GM21619 (cell line): ENCODE data around the gene AQP10.
"Not testable (repeated sequence)": the region's sequence is repeated elsewhere in the genome, so short reads cannot be mapped to it uniquely, and the experiment has no call there.

Experiments used
- ATAC-seq: cut with Tn5 transposase; IDR thresholded peaks from one replicate; pipeline ENCODE4 v1.9.1; 2021; ENCODE audit not compliant: unreplicated experiment

Gene AQP10, protein sequence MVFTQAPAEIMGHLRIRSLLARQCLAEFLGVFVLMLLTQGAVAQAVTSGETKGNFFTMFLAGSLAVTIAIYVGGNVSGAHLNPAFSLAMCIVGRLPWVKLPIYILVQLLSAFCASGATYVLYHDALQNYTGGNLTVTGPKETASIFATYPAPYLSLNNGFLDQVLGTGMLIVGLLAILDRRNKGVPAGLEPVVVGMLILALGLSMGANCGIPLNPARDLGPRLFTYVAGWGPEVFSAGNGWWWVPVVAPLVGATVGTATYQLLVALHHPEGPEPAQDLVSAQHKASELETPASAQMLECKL

DNA sequence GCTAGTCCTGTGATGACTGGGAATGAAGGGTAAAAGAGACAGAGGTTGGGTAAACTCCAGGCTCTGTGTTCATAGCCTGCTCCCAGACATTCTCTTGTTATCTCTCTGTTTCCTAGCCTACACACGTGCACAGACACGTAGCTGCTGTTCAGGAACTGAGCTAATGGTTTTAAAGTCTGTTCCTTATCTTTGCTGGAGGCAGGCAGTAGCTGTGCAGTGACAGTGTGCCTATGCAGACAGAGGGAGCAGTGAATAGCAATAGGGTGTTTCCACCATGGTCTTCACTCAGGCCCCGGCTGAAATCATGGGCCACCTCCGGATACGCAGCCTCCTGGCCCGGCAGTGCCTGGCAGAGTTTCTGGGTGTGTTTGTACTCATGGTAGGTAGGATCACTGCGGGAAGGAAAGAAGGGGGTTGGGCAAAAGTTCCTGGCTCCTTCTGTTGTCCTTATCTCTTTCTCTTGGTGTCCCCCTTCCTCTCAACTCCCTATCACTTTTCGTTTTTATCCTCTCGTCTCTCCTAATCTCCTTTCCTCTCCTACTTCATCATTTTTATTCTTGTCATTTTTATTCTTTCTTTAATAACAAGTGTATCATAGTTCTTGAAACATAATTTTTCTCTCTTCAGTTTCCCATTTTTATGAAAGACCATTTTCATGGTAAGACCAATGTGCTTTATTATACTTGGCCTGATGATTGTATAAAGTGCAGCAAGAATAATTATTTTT is at the start of gene AQP10:
Gene AQP10, plus strand, starts transcription at position 212 of the 727 bp plus-strand sequence. Its CDS starts 63 bp downstream, at position 275.
- ATAC-seq: no peak

DNA sequence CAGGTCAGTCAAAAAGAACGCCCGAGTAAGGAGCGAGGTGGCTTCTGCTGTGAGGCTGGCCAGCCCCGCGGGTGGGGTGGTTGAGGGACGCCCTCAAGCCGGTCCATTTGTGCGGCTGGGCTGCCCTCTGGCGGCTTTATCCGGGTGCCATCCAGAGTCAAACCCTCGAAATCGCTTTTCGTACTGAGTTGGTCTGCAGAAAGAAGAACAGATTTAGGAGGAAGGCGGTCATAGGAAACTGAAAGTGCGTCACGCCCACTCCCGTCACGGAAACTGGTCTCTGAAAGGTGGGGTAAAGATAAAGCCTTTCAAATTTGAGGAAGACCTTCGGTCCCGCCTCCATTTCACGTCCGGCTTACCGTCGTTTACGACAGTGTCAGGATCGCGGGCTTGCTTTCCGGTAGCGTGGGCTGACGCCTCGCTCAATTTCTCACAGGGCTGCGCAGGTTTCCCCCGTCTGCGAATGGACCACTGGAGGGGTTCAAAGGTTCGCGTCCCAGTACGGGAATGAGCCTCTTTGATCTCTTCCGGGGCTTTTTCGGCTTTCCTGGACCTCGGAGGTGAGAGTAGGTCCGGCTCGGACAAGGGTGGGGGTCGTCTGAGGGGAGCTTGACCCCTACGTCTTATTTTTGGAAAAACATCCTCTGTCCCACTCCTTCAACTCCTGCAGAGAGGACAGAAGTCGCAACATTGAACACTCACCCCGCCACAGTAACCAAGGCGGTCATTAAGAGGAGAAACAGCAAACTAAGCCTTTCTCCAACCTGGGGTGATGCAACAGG is 48.5 kb upstream of the AQP10 start, which contains the start of gene HAX1:
Gene HAX1, plus strand, starts transcription at position 413 of the 782 bp plus-strand sequence. Its CDS starts 95 bp downstream, at position 508.
- peak; percentile 87 for ATAC-seq

DNA sequence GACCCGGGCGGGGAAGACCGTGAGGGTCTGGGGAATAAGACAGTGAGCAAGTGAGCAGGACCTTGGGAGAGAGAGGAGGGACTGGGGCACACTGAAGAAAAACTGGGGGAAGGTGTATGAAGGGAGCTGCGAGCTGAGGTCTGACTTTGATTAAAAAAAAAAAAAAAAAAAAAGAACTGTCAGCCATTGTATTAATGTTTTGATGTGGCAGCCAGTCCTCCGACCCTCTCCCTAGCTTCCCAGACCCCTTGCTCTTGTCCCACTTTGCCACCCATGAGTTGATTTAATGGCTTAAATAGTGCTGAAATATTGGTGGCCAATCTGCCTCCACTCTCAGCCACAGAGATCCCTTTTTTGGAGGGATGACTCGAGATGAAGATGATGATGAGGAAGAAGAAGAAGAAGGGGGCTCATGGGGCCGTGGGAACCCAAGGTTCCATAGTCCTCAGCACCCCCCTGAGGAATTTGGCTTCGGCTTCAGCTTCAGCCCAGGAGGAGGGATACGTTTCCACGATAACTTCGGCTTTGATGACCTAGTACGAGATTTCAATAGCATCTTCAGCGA is 47.8 kb upstream of the AQP10 start:
- no peak for ATAC-seq

DNA sequence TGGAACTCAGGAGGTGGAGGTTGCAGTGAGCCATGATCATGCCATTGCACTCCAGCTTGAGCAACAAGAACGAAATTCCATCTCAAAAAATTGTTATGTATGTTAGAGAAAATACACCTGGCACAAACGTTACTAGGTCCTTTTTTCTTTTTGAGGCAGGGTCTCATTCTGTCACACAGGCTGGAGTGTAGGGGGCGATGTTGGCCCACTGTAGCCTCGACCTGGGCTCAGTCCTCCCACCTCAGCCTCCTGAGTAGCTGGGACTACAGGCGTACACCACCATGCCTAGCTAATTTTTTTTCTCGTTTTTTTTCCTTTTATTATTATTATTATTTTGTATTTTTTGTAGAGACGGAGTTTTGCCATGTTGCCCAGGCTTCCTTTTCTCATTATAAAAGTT is 44.1 kb upstream of the AQP10 start:
- no peak for ATAC-seq

DNA sequence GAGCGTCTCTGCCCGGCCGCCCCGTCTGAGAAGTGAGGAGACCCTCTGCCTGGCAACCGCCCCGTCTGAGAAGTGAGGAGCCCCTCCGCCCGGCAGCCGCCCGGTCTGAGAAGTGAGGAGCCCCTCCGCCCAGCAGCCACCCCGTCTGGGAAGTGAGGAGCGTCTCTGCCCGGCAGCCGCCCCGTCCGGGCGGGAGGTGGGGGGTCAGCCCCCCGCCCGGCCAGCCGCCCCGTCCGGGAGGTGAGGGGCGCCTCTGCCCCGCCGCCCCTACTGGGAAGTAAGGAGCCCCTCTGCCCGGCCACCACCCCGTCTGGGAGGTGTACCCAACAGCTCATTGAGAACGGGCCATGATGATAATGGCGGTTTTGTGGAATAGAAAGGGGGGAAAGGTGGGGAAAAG is 33.3 kb upstream of the AQP10 start:
- not testable (repeated sequence) for ATAC-seq

DNA sequence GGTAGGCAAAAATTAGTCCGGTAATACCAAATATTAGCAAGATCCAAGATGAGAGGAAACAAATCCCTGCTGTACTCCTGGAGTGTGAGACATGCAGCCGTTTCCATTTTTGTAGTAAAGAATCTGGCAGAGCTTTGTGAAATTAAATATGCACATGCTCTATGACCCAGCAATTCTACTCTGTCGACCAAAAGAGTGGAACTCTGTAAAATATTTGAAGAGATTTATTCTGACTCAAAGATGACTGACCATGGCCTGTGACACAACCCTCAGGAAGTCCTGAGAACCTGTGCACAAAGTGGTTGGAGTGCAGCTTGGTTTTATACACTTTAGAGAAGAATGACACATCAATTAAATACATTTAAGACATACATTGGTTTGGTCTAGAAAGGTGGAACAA is 32.2 kb upstream of the AQP10 start:
- no peak for ATAC-seq

GRCh38 chr1:154290921-154291320 is 30.0 kb upstream of the AQP10 start:
- no peak for ATAC-seq

GRCh38 chr1:154295408-154296235 is 25.3 kb upstream of the AQP10 start:
- ATAC-seq: no peak

- ATAC-seq: no peak
Measured at GRCh38 chr1:154301582-154301981, 19.3 kb upstream of the AQP10 start.

GRCh38 chr1:154304664-154305337 is 16.1 kb upstream of the AQP10 start:
- ATAC-seq: no peak

DNA sequence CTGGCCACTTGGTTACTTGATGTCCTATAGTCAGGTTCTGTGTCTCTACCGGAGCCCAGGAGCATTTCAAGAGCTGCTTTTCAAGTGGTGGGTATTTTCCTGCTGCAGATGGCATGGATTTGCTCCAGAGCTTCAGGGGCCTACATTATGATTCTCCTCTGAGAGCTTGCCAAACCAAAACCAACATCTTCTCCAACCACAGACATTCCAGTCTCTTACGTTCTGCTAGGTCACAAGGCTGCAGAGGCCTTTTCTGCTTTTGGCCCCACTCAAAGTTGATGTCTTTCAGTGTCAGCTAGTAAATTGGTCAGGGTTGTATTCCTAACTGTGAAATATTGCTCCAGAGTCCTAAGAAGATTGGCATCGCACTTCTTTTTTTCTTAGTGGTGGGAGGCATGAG is 14.7 kb upstream of the AQP10 start:
- ATAC-seq: no peak

- ATAC-seq: not testable (repeated sequence)
Measured at GRCh38 chr1:154307670-154308270, 13.1 kb upstream of the AQP10 start.

GRCh38 chr1:154309136-154309535 is 11.8 kb upstream of the AQP10 start:
- ATAC-seq: not testable (repeated sequence)

DNA sequence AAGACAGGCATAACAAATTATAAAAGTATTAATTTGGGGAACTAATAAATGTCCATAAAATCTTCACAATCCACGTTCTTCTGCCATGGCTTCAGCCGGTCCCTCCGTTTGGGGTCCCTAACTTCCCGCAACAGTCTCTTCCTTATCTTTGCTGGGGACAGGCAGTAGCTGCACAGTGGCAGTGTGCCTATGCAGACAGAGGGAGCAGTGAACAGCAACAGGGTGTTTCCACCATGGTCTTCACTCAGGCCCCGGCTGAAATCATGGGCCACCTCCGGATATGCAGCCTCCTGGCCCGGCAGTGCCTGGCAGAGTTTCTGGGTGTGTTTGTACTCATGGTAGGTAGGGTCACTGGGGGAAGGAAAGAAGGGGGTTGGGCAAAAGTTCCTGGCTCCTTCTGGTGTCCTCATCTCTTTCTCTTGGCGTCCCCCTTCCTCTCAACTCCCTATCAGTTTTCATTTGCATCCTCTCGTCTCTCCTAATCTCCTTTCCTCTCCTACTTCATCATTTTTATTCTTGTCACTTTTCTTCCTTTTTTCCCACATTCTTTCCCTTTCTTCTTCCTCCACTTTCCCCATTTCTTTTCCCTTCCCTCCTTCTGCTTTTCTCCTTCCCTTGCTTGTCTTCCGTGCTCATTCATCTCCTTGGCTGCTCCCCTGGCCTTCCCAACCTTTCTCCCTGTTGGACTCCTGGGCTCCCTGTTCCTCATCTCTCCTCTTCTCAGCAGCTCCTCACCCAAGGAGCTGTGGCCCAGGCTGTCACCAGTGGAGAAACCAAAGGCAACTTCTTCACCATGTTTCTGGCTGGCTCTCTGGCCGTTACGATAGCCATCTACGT is 8.4 kb upstream of the AQP10 start:
- not testable (repeated sequence) for ATAC-seq

- ATAC-seq: no peak
Measured at GRCh38 chr1:154313066-154313356, 7.9 kb upstream of the AQP10 start.

DNA sequence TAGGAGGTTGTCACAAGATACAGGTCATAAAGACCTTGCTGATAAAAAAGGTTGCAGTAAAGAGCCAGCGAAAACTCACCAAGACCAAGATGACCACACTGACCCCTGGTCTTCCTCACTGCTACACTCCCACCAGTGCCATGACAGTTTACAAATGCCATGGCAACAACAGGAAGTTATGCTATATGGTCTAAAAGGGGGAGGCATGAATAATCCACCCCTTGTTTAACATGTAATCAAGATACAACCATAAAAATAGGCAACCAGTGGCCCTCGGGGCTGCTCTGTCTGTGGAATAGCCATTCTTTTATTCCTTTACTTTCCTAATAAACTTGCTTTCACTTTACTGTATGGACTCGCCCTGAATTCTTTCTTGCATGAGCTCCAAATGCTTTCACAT is 6.7 kb upstream of the AQP10 start:
- ATAC-seq: not testable (repeated sequence)

GRCh38 chr1:154316704-154317103 is 4.2 kb upstream of the AQP10 start:
- no peak for ATAC-seq

GRCh38 chr1:154318386-154318785 is 2.5 kb upstream of the AQP10 start:
- ATAC-seq: no peak

DNA sequence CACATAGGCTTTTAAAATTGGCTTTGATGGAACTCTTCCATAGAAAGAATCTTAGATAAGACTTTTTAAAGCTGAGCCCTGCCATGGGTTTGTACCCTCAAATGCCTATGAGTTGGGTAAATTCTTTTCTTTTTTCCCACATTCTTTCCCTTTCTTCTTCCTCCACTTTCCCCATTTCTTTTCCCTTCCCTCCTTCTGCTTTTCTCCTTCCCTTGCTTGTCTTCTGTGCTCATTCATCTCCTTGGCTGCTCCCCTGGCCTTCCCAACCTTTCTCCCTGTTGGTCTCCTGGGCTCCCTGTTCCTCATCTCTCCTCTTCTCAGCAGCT is 679 bp downstream of the AQP10 start:
- not testable (repeated sequence) for ATAC-seq
